DMS 273 treated with DMSO at 0.1 percent for 48 hours (cell line): ENCODE measurements around the gene NFYB.
"Not testable (repeated sequence)": the region's sequence is repeated elsewhere in the genome, so short reads cannot be mapped to it uniquely, and the experiment has no call there.

Experiments used
- DNase-seq: peaks from one replicate; lab custom pipeline; 2025; lab: John Stamatoyannopoulos, UW

NFYB gene

DNA sequence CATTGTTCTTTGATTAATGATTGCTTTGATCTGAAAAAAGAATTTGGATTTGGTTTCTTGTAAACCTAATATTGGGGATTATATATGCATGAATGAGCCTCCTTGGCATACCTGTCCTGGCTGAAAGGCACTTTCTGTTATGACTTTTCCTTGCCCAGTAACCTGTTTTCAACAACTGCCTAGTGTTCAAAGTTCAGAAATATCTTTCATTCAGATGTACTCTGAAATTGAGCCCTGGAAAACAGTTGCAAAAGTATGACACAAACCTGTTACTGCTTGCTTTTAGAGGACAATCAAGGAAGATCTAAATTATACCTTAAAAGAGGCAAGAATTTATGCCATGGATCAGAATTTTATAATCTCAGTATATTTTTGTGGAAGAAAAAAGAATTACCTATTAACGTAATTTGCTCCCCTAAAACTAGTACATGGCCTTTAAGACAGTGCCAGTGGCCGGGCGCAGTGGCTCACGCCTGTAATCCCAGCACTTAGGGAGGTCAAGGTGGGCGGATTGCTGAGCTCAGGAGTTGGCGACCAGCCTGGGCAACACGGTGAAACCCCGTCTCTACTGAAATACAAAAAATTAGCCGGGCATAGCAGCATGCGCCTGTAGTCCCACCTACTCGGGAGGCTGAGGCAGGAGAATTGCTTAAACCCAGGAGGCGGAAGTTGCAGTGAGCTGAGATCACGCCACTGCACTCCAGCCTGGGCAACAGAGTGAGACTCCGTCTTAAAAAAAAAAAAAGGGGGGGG, 23.0 kb downstream of the NFYB start:
- DNase-seq: not testable (repeated sequence)

DNA sequence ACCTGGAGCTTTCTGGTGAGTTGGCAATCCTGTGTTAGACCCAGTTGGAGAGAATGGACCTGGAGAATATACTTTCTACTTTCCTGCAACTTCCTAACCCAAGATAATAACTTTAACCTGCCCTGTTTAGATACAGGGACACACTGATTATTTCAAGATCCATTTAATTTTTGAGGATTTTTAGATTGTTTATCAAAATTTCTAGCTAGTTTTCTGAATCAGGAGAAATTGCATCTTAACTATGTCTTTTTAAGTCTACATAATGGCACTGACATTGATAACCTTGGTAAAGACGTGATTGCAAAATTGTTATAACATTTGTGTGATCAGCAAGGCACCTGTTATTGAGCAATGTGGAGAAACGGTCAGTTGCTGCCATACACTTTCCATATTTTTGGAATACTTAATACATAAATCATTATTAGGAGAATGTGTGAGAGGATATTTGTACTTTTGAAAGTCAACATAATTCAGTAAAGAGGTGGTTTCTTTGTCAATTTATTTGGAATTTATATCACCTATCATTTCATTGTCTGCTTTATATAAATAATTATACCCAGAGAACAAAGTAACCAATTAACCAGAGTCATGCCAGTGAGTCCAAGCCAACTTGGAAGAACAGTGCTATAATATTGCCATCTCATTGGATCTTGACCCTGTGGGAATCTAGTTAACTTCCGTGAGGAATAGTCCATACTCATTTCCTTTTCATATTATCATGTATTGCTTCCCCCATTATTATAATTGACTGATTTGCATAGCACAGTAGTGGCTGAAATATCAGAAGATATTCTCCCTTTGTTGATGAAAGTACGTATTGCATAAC, 28.4 kb downstream of the NFYB start:
- DNase-seq: no peak

DNA sequence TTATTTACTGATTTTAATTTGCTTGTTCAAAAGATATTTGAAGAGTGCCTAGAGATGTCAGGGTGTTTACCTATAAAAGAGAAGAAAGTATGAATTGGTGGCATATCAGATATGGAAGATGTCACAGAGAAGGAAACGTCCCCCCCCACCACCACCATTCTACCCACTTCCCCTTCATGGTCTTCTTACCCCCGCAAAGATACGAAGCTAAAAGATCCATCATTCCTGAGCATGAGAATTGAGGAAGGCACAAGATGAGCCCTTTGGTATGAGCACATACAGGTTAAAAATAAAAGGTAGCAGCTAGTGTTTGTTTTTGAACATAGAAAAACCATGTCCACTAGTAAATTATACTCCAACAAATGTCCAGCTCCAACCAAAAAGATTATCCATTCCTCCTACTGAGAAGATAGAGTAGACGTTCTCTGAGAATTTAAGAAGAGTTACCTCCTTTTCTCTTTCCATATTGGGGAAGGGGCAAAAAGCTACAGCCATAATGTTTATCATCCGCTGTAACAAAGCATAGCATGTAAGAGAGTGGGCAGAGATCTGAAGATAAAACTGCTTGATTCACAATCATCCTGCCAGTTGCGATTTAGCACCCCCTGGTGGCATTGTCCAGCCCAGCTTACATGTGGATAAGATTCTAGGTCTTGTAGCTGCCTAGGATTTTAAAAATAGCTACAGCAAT, 29.1 kb downstream of the NFYB start:
- DNase-seq: peak; percentile 40

DNA sequence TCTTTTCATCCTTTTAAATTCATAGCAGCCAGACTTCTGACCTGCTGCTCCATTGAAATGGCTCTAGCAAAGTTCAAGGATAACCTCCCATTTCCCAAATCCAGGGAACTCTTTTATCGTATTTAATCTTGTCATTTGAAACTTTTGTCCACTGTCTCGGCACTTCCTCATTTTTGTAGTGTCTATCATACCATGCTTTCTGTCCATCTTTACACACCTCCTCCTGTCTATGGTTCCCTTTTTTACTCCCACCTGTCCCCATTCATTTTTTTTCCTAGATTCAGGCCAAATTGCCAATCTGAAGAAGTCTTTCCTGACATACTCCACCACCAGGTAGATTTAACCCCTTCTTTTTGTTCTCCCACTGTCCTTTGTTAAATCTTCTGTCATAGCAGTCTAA, 31.0 kb downstream of the NFYB start:
- no peak for DNase-seq

DNA sequence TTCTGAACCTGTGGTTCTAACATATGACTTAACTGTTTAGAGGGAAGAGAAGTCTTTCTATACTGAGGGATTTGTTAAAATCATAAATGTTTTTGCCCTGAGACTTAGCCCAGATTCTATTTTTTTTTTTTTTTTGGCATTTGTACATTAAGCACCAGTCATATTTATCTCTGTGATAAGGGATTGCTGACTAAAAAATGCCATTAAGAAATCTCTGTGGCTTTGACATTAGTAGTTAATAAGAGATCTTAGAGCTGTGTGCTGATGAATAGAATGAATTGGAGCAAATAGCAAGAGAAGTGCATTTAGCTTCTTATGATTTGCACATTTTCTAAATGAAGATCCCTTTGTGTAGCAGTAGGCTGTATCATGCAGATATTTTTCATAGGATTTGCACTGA, 32.5 kb downstream of the NFYB start:
- DNase-seq: no peak

DNA sequence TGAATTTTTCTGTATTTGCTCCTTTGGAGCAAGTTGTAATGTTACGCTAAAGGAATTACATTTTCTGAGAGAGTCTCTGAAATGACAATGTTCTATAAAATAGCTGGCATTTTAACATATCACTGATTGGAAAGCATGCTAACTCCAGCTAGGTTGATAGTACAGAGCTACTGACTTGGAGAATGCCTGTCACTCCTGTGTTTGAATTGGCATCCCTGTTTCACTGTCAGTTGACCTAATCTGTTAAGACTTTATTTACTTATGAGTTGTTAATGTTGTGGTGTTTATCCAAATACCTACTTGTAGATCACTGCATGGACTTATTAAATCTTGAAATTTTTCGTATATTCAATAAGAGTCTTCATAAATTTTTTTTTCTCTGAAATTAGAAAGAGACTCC, 40.1 kb downstream of the NFYB start:
- no peak for DNase-seq

DNA sequence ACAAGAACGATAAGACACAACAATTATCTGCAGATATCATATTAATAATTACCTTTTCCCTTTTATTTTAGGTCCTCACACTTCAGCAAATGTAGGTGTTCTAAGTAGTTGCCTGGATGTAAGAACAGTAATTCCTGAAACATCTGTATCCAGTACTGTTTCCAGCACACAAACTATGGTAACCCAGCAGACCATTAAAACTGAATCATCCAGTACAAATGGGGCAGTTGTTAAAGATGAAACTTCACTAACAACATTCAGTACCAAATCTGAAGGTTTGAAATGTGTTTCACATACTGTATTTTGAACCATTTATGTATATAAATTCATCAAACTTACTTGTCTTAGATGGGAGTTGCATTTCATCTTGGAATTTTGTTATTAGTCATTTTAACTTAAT, 42.7 kb downstream of the NFYB start:
- DNase-seq: no peak

DNA sequence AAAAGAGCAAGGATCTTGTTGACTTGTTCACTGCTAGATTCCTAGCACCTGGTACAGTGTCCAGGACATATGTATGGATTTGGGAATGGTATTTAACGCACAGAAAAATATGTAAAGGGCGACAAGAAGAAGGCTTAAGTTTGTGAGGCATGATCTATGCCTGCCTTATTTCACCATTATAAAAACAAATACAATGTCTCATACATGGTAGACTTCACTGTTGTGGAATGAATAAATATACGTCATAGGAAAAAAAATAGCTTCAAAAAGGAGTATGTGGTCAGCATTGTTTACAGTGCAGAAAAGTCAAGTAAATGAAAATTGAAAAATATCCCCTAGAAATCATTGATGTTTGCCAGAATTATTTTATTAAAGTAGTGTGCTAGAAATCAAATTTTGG, 43.7 kb downstream of the NFYB start:
- no peak for DNase-seq

DNA sequence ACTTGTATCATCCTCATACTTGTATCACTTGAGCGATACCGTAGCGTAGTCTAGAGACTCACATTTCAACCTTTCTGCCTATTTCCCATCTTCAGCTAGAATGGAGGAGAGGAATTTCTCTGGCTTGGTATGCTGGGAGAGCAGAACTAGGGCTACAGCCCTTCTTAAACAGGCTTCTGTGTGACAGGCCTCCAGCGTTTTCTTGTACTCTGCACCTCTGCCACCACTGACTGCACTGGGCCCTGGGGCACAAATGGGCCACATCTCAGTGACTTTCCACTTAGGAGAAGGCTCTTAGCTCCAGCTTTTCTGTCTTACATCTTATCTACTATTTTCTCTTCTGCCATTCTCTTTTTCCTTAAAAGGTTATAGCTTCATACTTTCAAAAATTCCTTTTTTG, 46.9 kb downstream of the NFYB start:
- no peak for DNase-seq

DNA sequence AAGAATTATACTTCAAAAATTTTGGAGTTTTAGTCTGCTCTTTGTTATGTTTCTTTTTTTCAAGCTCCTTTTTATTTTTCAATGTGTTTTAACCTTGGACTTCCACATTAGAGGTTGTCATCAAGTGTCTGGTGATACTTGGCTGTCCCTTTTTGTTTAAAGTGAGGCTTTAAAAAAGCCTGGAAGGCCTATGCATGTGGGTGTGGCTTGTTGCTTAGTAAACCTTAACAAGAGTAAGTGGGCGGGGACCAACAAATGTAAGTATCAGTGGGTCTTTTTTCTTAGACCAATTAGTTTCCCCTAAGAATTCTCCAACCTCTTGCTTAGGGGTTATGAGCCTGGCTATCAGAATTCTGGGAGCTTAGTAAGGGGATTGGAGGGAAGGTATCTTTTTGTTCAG, 47.3 kb downstream of the NFYB start:
- no peak for DNase-seq

DNA sequence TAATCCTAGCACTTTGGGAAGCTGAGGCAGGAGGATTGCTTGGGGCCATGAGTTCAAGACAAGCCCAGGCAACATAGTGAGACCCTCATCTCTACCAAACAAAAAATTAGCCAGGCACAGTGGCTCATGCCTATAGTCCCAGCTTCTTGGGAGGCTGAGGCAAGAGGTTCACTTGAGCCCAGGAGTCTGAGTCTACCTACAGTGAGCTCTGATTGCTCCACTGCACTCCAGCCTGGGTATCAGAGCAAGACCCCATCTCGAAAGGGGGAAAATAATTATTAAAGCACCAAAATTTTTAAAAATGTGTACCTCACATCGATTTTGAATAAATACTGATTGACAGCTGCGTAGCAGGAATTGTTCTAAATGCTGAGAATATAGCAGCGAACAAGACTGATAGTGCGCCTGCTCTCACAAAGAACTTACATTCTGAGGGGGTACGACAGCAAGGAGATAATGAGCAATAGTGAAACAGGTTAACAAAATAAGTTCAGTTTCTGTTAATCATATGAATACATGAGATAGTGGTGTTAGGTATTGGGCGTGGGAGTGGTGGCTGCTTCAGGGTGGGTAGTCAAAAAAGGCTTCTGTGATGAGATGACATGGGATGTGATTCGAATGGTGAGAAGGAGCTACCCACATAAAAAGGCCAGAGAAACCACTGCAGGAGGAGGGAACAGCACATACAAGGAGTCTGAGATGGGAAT, 54.1 kb downstream of the NFYB start:
- DNase-seq: no peak

DNA sequence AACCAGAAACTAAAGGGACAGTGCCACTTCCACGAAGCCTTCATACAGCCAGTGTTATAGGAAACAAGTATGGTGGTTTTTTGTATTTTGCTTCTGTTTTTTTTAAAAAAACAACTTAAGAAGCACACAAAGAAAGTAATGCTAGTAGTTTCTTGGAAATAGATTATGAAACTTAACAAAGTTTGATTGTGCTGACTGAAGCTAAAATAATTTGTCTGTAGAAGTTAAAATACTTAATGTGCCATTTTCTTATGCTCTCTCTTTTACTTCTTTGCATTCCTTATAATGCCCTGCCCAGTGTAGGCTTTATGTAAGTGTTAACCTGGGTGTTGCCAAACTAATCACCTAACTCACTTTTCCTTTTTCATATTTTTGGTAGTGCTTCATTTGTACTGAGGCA, 57.2 kb downstream of the NFYB start:
- no peak for DNase-seq

DNA sequence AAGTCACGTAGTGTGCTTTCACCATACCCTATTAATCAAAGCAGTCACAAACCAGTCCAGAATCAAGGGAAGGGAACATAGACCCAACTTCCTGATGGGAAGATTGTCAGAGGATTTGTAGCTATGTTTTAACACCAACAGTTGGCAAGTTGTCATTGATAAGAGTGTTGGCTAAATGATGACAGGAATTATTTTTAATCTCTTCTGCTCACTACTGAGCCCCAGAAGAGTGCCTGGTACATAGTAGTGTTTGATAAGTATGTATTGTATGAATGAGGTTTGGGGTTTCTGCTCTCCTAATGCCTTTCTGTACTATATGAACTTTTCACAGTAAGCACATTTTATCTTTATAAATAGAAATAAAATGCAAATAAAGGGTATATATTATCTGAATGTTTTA, 59.0 kb downstream of the NFYB start:
- no peak for DNase-seq

DNA sequence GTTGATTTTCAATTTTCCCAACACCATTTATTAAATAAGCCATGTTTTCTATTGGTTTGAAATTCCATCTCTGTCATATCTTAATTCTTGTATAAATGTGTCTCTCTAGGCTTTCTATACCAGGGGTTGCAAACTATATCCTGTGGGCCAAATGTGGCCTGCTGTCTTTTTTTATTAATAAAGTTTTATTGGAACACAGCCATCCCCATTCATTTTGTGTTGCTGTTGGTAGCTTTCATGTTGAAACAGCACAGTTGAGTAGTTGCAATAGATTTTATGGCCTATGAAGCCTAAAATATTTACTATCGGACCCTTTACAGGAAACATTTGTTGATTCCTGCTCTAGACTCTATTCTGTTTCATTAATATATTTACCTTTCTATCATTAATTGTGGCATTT, 64.3 kb downstream of the NFYB start:
- no peak for DNase-seq

DNA sequence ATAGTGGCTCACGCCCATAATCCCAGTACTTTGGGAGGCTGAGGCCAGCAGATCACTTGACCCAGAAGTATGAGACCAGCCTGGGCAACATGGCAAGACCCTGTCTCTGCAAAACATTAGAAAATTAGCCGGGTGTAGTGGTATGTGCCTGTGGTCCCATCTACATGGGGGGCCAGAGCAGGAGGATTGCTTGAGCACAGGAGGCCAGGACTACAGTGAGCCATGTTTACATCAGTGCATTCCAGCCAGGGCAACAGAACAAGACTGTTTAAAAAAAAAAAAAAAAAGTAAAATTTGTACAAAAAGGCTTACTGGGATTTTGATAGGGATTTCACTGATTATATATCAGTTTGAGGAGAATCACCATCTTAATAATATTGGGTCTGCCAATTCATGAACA, 65.9 kb downstream of the NFYB start:
- DNase-seq: no peak
